GM20000 (cell line): Measurements from ENCODE around the gene SEMA4D.

Experiments
- DNase-seq: peaks from one replicate; pipeline ENCODE4 v3.0.0; 2012; ENCODE audit warnings: low spot score
- CTCF ChIP-seq: IDR thresholded peaks from 2 replicates; pipeline ENCODE4 v1.5.1; 2012; ENCODE audit warnings: mild to moderate bottlenecking, control low read depth; ENCODE audit errors: extremely low read depth, missing control alignments

Gene SEMA4D

DNA sequence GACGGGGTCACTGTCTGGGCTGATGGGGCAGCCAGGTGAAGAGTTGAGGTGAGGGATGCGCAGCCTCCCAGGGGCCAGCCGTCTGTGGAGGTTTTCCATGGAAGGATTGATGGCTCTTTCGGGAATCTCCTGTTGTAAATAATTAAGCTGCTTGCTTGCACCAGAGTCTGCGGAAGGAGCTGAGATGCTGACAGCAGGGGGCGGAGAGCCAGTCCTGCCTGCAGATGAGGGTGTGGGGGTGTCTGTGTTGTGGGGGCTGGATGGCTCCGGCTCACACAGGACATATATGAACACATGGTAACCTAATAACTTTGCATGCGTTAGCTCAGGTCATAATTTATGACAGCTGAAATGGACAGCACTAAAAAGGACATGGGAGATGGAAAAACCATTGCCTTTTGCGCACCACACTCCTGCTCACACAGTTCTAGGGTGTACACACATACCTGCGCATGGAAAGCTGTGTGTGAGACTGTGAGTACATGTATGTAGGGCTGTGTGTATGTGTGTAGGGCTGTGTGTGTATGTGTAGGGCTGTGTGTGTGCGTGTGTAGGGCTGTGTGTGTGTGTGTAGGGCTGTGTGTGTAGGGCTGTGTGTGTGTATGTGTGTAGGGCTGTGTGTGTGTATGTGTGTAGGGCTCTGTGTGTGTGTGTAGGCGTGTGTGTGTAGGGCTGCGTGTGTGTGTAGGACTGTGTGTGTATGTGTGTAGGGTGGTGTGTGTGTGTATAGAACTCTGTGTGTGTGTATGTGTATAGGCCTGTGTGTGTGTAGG lies 36.8 kb upstream of the SEMA4D start:
- no peak for TF ChIP-seq CTCF
- no peak for DNase-seq

- DNase-seq, result no peak
- TF ChIP-seq CTCF, result no peak
Measured at GRCh38 chr9:89533411-89534095, 35.6 kb upstream of the SEMA4D start.

DNA sequence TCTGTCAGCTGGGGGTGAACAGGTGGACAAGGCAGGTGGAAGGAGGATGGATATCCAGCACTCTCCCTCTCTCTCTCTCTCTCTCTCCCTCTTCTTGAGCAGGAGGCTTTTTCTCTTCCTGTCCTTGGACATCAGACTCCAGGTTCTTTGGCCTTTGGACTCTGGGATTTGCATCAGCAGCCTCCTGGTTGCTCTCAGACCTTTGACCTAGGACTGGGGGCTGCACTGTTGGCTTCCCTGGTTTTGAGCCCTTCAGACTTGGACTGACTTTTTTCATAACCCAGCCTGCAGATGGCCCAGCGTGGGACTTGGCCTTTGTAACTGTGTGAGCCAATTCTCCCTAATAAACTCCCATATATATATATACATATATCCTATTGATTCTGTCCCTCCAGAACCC lies 35.0 kb upstream of the SEMA4D start:
- no peak for TF ChIP-seq CTCF

DNA sequence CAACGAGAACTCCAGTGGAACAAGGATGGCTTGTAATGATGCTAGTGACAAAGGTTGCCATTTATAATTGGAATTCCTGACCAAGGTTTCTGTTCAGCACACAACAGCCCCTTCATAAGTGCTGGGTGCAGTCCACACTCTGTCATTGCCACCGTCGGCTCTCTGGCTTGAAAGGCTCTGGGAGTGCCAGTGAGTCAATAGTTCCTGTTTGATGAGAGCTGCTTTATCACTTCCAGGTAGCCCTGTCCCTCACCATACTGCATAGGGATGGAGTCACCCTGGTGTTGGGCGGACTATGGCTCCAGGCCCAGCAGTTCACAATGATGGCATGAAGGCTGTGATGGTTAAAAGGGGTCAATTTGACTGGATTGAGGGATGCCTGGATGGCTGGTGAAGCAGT lies 34.6 kb upstream of the SEMA4D start:
- TF ChIP-seq CTCF, result no peak
- no peak for DNase-seq

More for the DNA sequence above, 35.0 kb upstream of the SEMA4D start:
- DNase-seq, result no peak

DNA sequence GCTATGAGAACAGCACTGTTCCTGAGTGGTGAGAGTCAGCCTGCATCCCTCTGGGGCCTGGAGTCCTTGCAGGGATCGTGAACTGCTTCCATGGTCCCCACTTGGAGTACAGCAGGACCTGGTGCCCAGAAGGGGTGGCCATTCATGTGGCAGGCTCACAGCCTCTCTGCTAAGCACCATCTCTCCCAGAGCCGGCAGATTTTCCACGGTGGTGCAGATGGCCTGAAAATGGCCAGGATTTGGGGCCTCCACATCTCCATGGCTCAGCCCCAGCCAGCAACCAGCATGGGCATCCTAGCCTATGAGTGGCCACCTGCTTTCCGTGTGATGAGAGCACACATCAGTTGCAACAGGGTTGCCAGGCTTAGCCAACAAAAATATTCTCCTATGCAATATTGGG lies 33.9 kb upstream of the SEMA4D start:
- DNase-seq, result no peak
- no peak for TF ChIP-seq CTCF

DNA sequence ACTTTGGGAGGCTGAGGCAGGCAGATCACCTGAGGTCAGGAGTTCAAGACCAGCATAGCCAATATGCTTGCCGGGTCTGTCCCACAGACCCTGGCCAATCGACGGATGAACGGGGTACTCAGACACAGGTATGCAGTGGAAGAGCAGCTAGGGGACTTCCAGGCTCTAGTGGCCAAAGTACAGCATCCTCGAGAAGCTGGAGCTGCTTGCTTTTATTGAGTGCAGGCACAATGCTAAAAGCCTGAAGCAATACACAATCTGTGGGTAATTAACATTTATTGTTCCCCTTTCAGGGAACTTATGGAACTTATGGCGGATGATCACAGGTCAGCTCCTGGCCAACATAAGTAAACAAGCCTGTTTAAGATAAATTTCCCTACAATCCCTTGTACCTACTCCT lies 32.8 kb upstream of the SEMA4D start:
- DNase-seq, result no peak
- no peak for TF ChIP-seq CTCF

- DNase-seq, result no peak
- TF ChIP-seq CTCF, result no peak
Measured at GRCh38 chr9:89529243-89530035, 31.5 kb upstream of the SEMA4D start.
